NT2/D1 (cell line): ENCODE results near the gene CCDC51.

Experiments
- DNase-seq: peaks from one replicate; pipeline ENCODE4 v3.0.0-alpha.2; 2011; ENCODE audit warnings: low read depth, low spot score
- H3K27me3 ChIP-seq: 2 replicates; pipeline ENCODE4 v1.6.0; 2011; ENCODE audit warnings: mild to moderate bottlenecking; ENCODE audit not compliant: insufficient read length, insufficient read depth
- H3K36me3 ChIP-seq: 2 replicates; pipeline ENCODE4 v1.6.1; 2011; ENCODE audit warnings: mild to moderate bottlenecking, low read length, mixed read lengths; ENCODE audit not compliant: insufficient read depth, insufficient read length
- H3K4me1 ChIP-seq: 2 replicates; pipeline ENCODE4 v1.5.1; 2011; ENCODE audit not compliant: insufficient read depth, insufficient read length
- H3K4me3 ChIP-seq: 2 replicates; pipeline ENCODE4 v1.5.1; 2011; ENCODE audit warnings: low read depth; ENCODE audit not compliant: insufficient read length
- H3K9ac ChIP-seq: 2 replicates; pipeline ENCODE4 v1.6.0; 2011; ENCODE audit warnings: low read depth; ENCODE audit not compliant: insufficient read length
- H3K9me3 ChIP-seq: 2 replicates; pipeline ENCODE4 v1.5.1; 2011; ENCODE audit warnings: mild to moderate bottlenecking, low read length; ENCODE audit not compliant: insufficient read depth
- SUZ12 ChIP-seq: IDR thresholded peaks from 2 replicates; pipeline ENCODE4 v1.6.1; 2011; ENCODE audit not compliant: insufficient read length, insufficient read depth; ENCODE audit errors: extremely low read depth
- YY1 ChIP-seq: IDR thresholded peaks from 2 replicates; pipeline ENCODE4 v1.6.1; 2011; ENCODE audit not compliant: insufficient read length, insufficient read depth
- ZNF274 ChIP-seq: IDR thresholded peaks from 2 replicates; pipeline ENCODE4 v1.6.1; 2011; ENCODE audit warnings: mild to moderate bottlenecking, low read depth, low read length

CCDC51 gene

DNA sequence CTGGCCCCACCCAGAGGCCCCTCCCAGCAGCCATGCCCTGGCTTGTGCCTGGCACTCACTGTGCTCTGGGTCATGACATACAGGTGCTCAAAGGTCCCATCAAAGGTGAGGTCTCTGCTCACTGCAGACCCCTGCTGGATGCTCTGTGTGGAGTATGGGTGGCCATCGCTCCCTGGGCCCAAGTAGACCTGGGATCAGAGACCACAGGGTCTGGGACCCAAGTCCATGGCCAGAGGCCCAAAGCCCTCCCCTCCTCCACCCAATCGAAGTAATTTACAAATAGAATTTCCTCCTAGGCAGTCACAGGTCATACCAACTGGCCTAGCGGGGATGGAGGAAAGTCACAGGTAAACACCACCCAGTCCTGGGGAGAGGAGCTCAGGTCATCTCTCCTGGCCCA, 17.6 kb downstream of the CCDC51 start:
- Histone ChIP-seq H3K4me3 (no peak overlapping the region), H3K9ac (no peak overlapping the region), H3K27me3 (no peaks in the 10 kb centered on the region), H3K36me3 (peaks cover 78% of the 10 kb centered on the region), H3K9me3 (no peaks in the 10 kb centered on the region), H3K4me1 (peaks cover 14% of the 10 kb centered on the region)
- no peak for DNase-seq
- no peak for TF ChIP-seq ZNF274
- TF ChIP-seq SUZ12, result no peak
- TF ChIP-seq YY1, result no peak

- no peaks in the 10 kb centered on the region for H3K27me3 ChIP-seq
- TF ChIP-seq SUZ12 (no peak), ZNF274 (no peak), YY1 (no peak)
- H3K9me3 ChIP-seq, result no peaks in the 10 kb centered on the region
- peaks cover 11% of the 10 kb centered on the region for H3K4me1 ChIP-seq
- no peak overlapping the region for H3K4me3 ChIP-seq
- no peak overlapping the region for H3K9ac ChIP-seq
- H3K36me3 ChIP-seq, result peaks cover 88% of the 10 kb centered on the region
- no peak for DNase-seq
Measured at GRCh38 chr3:48420561-48420960, 19.4 kb downstream of the CCDC51 start.

- DNase-seq, result no peak
- Histone ChIP-seq H3K4me3 (no peak overlapping the region), H3K4me1 (peaks cover 5% of the 10 kb centered on the region), H3K9me3 (no peaks in the 10 kb centered on the region), H3K27me3 (no peaks in the 10 kb centered on the region), H3K9ac (no peak overlapping the region), H3K36me3 (peaks cover 92% of the 10 kb centered on the region)
- TF ChIP-seq SUZ12 (no peak), ZNF274 (no peak), YY1 (no peak)
Measured at GRCh38 chr3:48419597-48419996, 20.3 kb downstream of the CCDC51 start.

DNA sequence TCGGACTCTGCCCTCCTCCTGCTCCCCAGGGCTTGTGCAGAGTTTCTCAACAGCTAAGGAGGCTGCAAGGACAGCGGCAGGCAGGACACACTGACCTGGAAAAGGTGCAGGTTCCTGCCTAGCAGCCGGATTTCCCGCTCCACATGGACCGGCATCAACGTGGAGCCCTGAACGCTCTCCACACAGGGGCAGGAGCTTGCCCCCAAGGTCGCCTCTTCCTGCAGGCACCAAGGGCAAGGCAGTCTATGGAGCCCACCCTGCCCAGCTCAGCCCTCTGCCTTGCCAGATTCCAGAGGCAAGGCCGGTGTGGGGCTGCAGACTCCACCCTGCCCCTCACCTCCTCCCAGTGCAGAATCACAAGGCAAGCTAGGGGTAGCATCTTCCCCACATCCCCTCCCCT, 20.8 kb downstream of the CCDC51 start:
- H3K9me3 ChIP-seq, result no peaks in the 10 kb centered on the region
- H3K36me3 ChIP-seq, result peaks cover 92% of the 10 kb centered on the region
- no peak overlapping the region for H3K4me3 ChIP-seq
- H3K9ac ChIP-seq, result no peak overlapping the region
- H3K4me1 ChIP-seq, result peaks cover 3% of the 10 kb centered on the region
- no peak for DNase-seq
- H3K27me3 ChIP-seq, result no peaks in the 10 kb centered on the region
- TF ChIP-seq YY1 (no peak), SUZ12 (no peak), ZNF274 (no peak)

GRCh38 chr3:48418651-48419050, 21.3 kb downstream of the CCDC51 start:
- Histone ChIP-seq H3K4me1 (no peaks in the 10 kb centered on the region), H3K9ac (no peak overlapping the region), H3K36me3 (peaks cover 92% of the 10 kb centered on the region), H3K4me3 (no peak overlapping the region), H3K9me3 (no peaks in the 10 kb centered on the region), H3K27me3 (no peaks in the 10 kb centered on the region)
- no peak for DNase-seq
- TF ChIP-seq ZNF274, result no peak

- Histone ChIP-seq H3K4me1 (no peaks in the 10 kb centered on the region), H3K9ac (no peak overlapping the region), H3K27me3 (no peaks in the 10 kb centered on the region), H3K9me3 (no peaks in the 10 kb centered on the region), H3K36me3 (peaks cover 92% of the 10 kb centered on the region), H3K4me3 (no peak overlapping the region)
- no peak for TF ChIP-seq ZNF274
- TF ChIP-seq SUZ12, result no peak
- no peak for TF ChIP-seq YY1
- no peak for DNase-seq
Measured at GRCh38 chr3:48418140-48418539, 21.8 kb downstream of the CCDC51 start.

DNA sequence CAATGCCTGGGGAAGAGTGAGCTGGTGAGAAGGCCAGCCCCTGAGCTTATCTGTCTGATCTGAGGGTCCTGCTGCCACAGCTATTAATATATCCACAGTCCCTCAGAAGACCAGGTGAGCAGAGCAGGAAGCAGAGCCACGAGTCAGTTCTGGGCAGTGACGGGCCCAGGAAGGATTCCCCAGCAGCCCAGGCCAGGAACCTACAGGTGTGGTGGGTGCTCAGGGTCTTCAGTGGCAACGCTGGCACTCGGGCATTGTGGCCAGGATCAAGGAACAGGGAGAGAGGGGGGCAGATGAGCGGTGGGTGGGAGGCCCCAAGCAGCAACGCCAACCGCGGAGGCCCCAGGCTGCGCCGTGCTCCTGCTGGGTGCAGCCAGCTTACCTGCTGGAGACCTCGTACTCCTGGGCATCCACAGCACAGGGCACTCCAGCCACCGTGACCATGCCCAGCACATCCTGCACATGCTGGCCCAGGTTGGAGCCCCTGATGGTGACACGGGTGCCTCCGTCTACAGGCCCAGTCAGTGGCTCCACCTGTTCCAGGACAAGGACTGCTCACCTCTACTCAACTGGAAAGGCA, 22.3 kb downstream of the CCDC51 start:
- DNase-seq, result no peak
- Histone ChIP-seq H3K9ac (no peak overlapping the region), H3K4me1 (no peaks in the 10 kb centered on the region), H3K27me3 (no peaks in the 10 kb centered on the region), H3K4me3 (no peak overlapping the region), H3K36me3 (peaks cover 92% of the 10 kb centered on the region), H3K9me3 (no peaks in the 10 kb centered on the region)
- TF ChIP-seq SUZ12 (no peak), ZNF274 (no peak), YY1 (no peak)
